ENCODE results near the gene TRAPPC3L.
"Not testable (repeated sequence)": the region's sequence is repeated elsewhere in the genome, so short reads cannot be mapped to it uniquely, and the experiment has no call there.

Gene TRAPPC3L

GRCh38 chr6:116508527-116508926 is 37.0 kb downstream of the TRAPPC3L start:
- TF ChIP-seq FOXK2 (IDR thresholded peaks at IDR 0.05) (no peak), NFRKB (IDR thresholded peaks at IDR 0.05) (no peak), BHLHE40 (IDR thresholded peaks at IDR 0.05; ENCODE audit: borderline replicate concordance) (no peak), FOXA1 (IDR thresholded peaks at IDR 0.05) (no peak), HDGF (IDR thresholded peaks at IDR 0.05; ENCODE audit: borderline replicate concordance) (no peak)
- POLR2A ChIA-PET, result no interaction called here
- no peak for DNase-seq (ENCODE audit: extremely low spot score)
- CTCF ChIA-PET, result no interaction called here

GRCh38 chr6:116507324-116507723 is 38.2 kb downstream of the TRAPPC3L start:
- TF ChIP-seq PKNOX1 (IDR thresholded peaks at IDR 0.05) (no peak), ELF4 (IDR thresholded peaks at IDR 0.05) (no peak)
- CTCF ChIA-PET, result no interaction called here
- POLR2A ChIA-PET, result no interaction called here
- DNase-seq (ENCODE audit: extremely low spot score), result no peak

- no peak for DNase-seq (ENCODE audit: extremely low spot score)
- CTCF ChIA-PET, result interaction anchor here (1.0 to 3.1 kb wide), 3 partner anchors 11 to 213 kb away, joined by 5 to 14 read pairs (median 7); partner anchors contain the start of gene CALHM5
- POLR2A ChIA-PET, result interaction anchor here (1.3 kb wide), 1 partner anchor 11 kb away, joined by 4 read pairs; the partner anchor contains the start of gene CALHM5
- no peak for TF ChIP-seq ZNF384 (IDR thresholded peaks at IDR 0.05)
- TF ChIP-seq L3MBTL2 (conservative IDR thresholded peaks at IDR 0.05), result no peak
- no peak for TF ChIP-seq FOXA1 (IDR thresholded peaks at IDR 0.05)
- TF ChIP-seq FOXM1 (IDR thresholded peaks at IDR 0.05; ENCODE audit: borderline replicate concordance), result no peak
- no peak for TF ChIP-seq PKNOX1 (IDR thresholded peaks at IDR 0.05)
- no peak for TF ChIP-seq TARDBP (IDR thresholded peaks at IDR 0.05)
- TF ChIP-seq HDGF (IDR thresholded peaks at IDR 0.05; ENCODE audit: borderline replicate concordance), result no peak
- no peak for TF ChIP-seq ELF4 (IDR thresholded peaks at IDR 0.05)
- TF ChIP-seq LEF1 (IDR thresholded peaks at IDR 0.05; ENCODE audit: borderline replicate concordance), result no peak
- no peak for TF ChIP-seq BHLHE40 (IDR thresholded peaks at IDR 0.05; ENCODE audit: borderline replicate concordance)
- TF ChIP-seq SUZ12 (IDR thresholded peaks at IDR 0.05), result no peak
- TF ChIP-seq ARNT (IDR thresholded peaks at IDR 0.05), result no peak
- TF ChIP-seq CTBP1 (IDR thresholded peaks at IDR 0.05; ENCODE audit: borderline replicate concordance), result no peak
- no peak for TF ChIP-seq FOXK2 (IDR thresholded peaks at IDR 0.05)
Observed at GRCh38 chr6:116500969-116501433, 44.5 kb downstream of the TRAPPC3L start.

GRCh38 chr6:116497113-116497676 is 48.3 kb downstream of the TRAPPC3L start:
- ChIA-PET POLR2A (interaction anchor here (0.8 kb wide), 2 partner anchors 15 to 217 kb away, joined by 3 read pairs; partner anchors contain the start of genes CALHM5 and TSPYL1), CTCF (interaction anchor here (0.9 to 1.1 kb wide), 2 partner anchors 14 kb away, joined by 3 to 6 read pairs; partner anchors contain the start of gene CALHM5)
- no peak for DNase-seq (ENCODE audit: extremely low spot score)
- no peak for TF ChIP-seq LEF1 (IDR thresholded peaks at IDR 0.05; ENCODE audit: borderline replicate concordance)
- no peak for TF ChIP-seq ELF4 (IDR thresholded peaks at IDR 0.05)
- peak; percentile 75 for TF ChIP-seq PKNOX1 (IDR thresholded peaks at IDR 0.05)

- DNase-seq (ENCODE audit: extremely low spot score); POLR2A ChIA-PET; CTCF ChIA-PET: not testable (repeated sequence)
Observed at GRCh38 chr6:116495161-116495560, 50.3 kb downstream of the TRAPPC3L start.

- ChIA-PET CTCF (interaction anchor here (0.6 kb wide), 1 partner anchor 481 kb away, joined by 3 read pairs; no protein-coding TSS in a partner anchor), POLR2A (no interaction called here)
- DNase-seq (ENCODE audit: extremely low spot score), result no peak
- TF ChIP-seq ZNF384 (IDR thresholded peaks at IDR 0.05) (no peak), LEF1 (IDR thresholded peaks at IDR 0.05; ENCODE audit: borderline replicate concordance) (no peak), FOXK2 (IDR thresholded peaks at IDR 0.05) (no peak), SUZ12 (IDR thresholded peaks at IDR 0.05) (no peak), FOXA1 (IDR thresholded peaks at IDR 0.05) (no peak)
Observed at GRCh38 chr6:116492331-116493067, 53.0 kb downstream of the TRAPPC3L start.

- POLR2A ChIA-PET, result no interaction called here
- DNase-seq (ENCODE audit: extremely low spot score), result no peak
- TF ChIP-seq FOXM1 (IDR thresholded peaks at IDR 0.05; ENCODE audit: borderline replicate concordance) (no peak), HDGF (IDR thresholded peaks at IDR 0.05; ENCODE audit: borderline replicate concordance) (no peak), ELF4 (IDR thresholded peaks at IDR 0.05) (no peak), BHLHE40 (IDR thresholded peaks at IDR 0.05; ENCODE audit: borderline replicate concordance) (no peak), FOXA1 (IDR thresholded peaks at IDR 0.05) (no peak), PKNOX1 (IDR thresholded peaks at IDR 0.05) (no peak), L3MBTL2 (conservative IDR thresholded peaks at IDR 0.05) (no peak), LEF1 (IDR thresholded peaks at IDR 0.05; ENCODE audit: borderline replicate concordance) (no peak), TARDBP (IDR thresholded peaks at IDR 0.05) (no peak)
- CTCF ChIA-PET, result interaction anchor here (0.6 kb wide), 1 partner anchor 480 kb away, joined by 3 read pairs; no protein-coding TSS in a partner anchor
Observed at GRCh38 chr6:116491610-116492330, 53.7 kb downstream of the TRAPPC3L start.

Measured in HEK293T (cell line).